Measurements from ENCODE around the gene CFC1B.
"Not testable (repeated sequence)": the region's sequence is repeated elsewhere in the genome, so short reads cannot be mapped to it uniquely, and the experiment has no call there.

CFC1B gene

GRCh38 chr2:130566165-130566564, 45.1 kb downstream of the CFC1B start:
- DNase-seq (ENCODE audit: low read depth, low spot score) = not testable (repeated sequence)

- DNase-seq (ENCODE audit: low read depth, low spot score) = not testable (repeated sequence)
Observed at GRCh38 chr2:130571929-130572328, 50.9 kb downstream of the CFC1B start.

- not testable (repeated sequence) for DNase-seq (ENCODE audit: low read depth, low spot score)
Observed at GRCh38 chr2:130574230-130574629, 53.2 kb downstream of the CFC1B start.

DNA sequence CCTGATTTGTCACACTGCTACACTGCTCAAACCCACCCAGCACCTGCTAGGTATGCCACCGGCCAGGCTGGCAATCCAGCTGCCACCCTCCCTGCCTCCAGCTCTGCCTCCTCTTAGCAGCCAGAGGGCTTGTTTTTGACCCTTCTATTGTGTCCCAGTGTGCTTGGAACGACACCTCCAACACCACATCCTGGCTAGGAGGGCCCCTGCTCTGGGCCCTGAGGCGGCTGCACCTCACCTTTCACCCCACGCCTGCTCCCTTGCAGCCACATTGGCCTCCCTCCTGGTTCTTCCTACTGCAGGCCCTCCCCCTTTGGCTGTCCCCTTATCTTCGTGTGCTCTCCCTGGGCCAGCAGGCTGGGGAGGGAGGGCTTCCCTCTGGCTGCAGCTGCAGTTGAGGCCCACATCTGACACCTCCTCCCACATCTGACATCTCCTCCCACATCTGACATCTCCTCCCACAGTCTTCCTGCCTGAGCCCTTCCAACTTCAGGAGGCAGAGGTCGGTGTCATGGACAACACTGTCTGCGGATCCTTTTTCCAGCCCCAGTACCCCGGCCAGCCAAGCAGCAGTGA, 55.3 kb downstream of the CFC1B start:
- DNase-seq (ENCODE audit: low read depth, low spot score) = not testable (repeated sequence)

DNA sequence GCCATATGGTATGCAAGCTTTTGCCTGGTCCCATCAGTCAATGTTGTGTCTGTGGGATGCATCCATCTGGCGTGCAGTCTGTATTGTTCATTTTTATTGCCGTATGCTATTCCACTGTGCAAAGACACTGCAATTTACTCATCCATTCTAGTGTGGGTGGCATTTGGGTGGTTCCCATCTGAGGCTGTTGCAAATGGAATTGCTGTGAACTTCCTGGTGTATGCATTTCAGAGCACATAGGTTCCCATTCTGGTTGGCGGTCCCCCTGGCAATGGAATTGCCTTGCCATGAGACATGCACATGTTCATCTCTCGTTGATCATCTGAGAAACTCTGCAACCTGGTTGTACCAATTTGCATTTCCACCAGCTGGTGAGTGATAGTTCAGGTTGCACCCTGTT, 56.5 kb downstream of the CFC1B start:
- not testable (repeated sequence) for DNase-seq (ENCODE audit: low read depth, low spot score)

Measured in smooth muscle cell of the brain vasculature (primary cell).